ENCODE measurements around the gene ADAMTSL5. TPM values are rescaled to one million over a fixed set of nuclear protein-coding genes. Genes with fewer than 3 reads are reported as not detected.

The ADAMTSL5 gene
- total RNA-seq, 1 experiment from 2014 or later: 20.6 TPM

GRCh38 chr19:1466461-1467214 is 46.2 kb downstream of the ADAMTSL5 start:
- ATAC-seq (no peak), DNase-seq (ENCODE audit: low read depth, low spot score) (no peak)
- CTCF ChIA-PET: no interaction called here
- POLR2A ChIA-PET: no interaction called here
- intact Hi-C loops (cut with micrococcal nuclease; ENCODE audit: unreplicated experiment): no loop called here
- no peak for TF ChIP-seq CTCF (IDR thresholded peaks at IDR 0.05)
- TF ChIP-seq TCF7L2 (IDR thresholded peaks at IDR 0.05; ENCODE audit: low read depth, low read length): no peak
- no peak for TF ChIP-seq POLR2AphosphoS5 (IDR thresholded peaks at IDR 0.05; ENCODE audit: low read depth, low read length)
- TF ChIP-seq REST (IDR thresholded peaks at IDR 0.05; ENCODE audit: insufficient read depth in 1 of 2, low read depth in 2 of 2, low read length in 1 of 2): no peak
- TF ChIP-seq SIN3A (IDR thresholded peaks at IDR 0.05; ENCODE audit: borderline replicate concordance, insufficient read depth, low read depth, low read length): no peak
- H3K4me1 ChIP-seq (ENCODE audit: control insufficient read depth, insufficient read depth, low read length): no peaks in the 10 kb centered on the region
- no peak overlapping the region for H3K27ac ChIP-seq (ENCODE audit: low read length)
- in situ Hi-C loops (cut with HindIII; ENCODE audit: low pct_unique_long_range_greater_than_20kb, low sequenced_read_pairs): no loop called here
- H3K27me3 ChIP-seq (ENCODE audit: control insufficient read depth, insufficient read depth, low read length): no peaks in the 10 kb centered on the region
- H3K36me3 ChIP-seq (ENCODE audit: control insufficient read depth, insufficient read depth, low read length): no peaks in the 10 kb centered on the region
- no peaks in the 10 kb centered on the region for H3K9me3 ChIP-seq (ENCODE audit: control insufficient read depth, insufficient read depth, low read depth, low read length)
- no TSS peak for BruUV-seq (replicated peaks)
- no peak overlapping the region for H3K4me3 ChIP-seq (ENCODE audit: low read depth in 2 of 2, low read length in 2 of 2)

GRCh38 chr19:1466018-1466460 is 46.8 kb downstream of the ADAMTSL5 start:
- DNase-seq (ENCODE audit: low read depth, low spot score) (no peak), ATAC-seq (no peak)
- Histone ChIP-seq H3K27me3 (ENCODE audit: control insufficient read depth, insufficient read depth, low read length) (no peaks in the 10 kb centered on the region), H3K4me3 (ENCODE audit: low read depth in 2 of 2, low read length in 2 of 2) (no peak overlapping the region), H3K9me3 (ENCODE audit: control insufficient read depth, insufficient read depth, low read depth, low read length) (no peaks in the 10 kb centered on the region), H3K4me1 (ENCODE audit: control insufficient read depth, insufficient read depth, low read length) (no peaks in the 10 kb centered on the region), H3K36me3 (ENCODE audit: control insufficient read depth, insufficient read depth, low read length) (no peaks in the 10 kb centered on the region), H3K27ac (ENCODE audit: low read length) (no peak overlapping the region)
- ChIA-PET CTCF (no interaction called here), POLR2A (no interaction called here)
- no TSS peak for BruUV-seq (replicated peaks)
- intact Hi-C loops (cut with micrococcal nuclease; ENCODE audit: unreplicated experiment): no loop called here
- TF ChIP-seq POLR2AphosphoS5 (IDR thresholded peaks at IDR 0.05; ENCODE audit: low read depth, low read length): no peak
- TF ChIP-seq CTCF (IDR thresholded peaks at IDR 0.05): no peak
- TF ChIP-seq SIN3A (IDR thresholded peaks at IDR 0.05; ENCODE audit: borderline replicate concordance, insufficient read depth, low read depth, low read length): no peak
- TF ChIP-seq TCF7L2 (IDR thresholded peaks at IDR 0.05; ENCODE audit: low read depth, low read length): no peak
- no peak for TF ChIP-seq REST (IDR thresholded peaks at IDR 0.05; ENCODE audit: insufficient read depth in 1 of 2, low read depth in 2 of 2, low read length in 1 of 2)
- in situ Hi-C loops (cut with HindIII; ENCODE audit: low pct_unique_long_range_greater_than_20kb, low sequenced_read_pairs): no loop called here

All from Panc1 (cell line).